Stimulated activated CD4-positive, alpha-beta T cell treated with anti-CD3 and anti-CD28 coated beads, Interleukin-1b, Interleukin-23, amount 100 ng/mL, for 4 hours (primary cell): ENCODE data around the gene ARCN1.
"Not testable (repeated sequence)": the region's sequence is repeated elsewhere in the genome, so short reads cannot be mapped to it uniquely, and the experiment has no call there.

Experiments
- DNase-seq, 2 donors: peaks; one replicate each; pipeline ENCODE4 v3.0.0-alpha.2; 2020; ENCODE audit warnings: low read depth in 2 of 2

Gene ARCN1

DNA sequence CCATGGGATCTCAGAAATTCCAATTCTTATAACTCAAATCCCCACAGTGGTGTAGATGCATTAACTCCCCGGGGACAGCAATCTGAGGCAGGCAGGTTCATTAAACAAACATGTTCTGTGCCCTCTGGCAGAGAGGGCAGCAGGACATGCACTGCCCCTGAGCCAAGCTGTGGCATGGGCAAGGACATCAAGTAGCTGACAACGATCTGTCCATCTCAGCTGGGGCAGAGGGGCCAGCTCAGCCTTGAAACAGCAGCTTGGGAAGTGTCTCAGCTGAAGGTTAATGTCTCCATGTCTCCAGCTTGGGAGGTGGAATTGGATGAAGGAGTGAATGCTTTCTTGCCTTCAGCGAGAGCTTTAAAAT lies 27.6 kb upstream of the ARCN1 start:
- DNase-seq: no peak

DNA sequence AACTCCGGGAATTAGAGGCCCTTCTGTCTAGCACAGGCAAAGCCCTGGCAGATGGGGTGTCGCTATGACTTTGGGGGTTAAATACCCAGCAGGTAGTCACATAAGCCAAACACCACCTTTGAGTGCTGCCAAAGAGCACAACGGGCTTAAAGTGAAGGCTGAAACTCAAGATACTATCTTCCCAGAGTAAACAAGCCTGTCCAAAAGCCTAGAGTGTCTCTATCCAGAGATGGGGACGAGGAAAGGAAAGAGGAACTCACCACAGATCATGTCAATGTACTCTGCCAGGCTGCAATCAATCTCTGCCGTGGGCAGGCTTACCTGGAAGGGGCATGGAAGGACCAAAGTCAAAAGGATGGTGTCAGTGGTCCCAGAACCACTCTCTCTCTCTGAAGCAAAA lies 26.7 kb upstream of the ARCN1 start:
- no peak for DNase-seq

DNA sequence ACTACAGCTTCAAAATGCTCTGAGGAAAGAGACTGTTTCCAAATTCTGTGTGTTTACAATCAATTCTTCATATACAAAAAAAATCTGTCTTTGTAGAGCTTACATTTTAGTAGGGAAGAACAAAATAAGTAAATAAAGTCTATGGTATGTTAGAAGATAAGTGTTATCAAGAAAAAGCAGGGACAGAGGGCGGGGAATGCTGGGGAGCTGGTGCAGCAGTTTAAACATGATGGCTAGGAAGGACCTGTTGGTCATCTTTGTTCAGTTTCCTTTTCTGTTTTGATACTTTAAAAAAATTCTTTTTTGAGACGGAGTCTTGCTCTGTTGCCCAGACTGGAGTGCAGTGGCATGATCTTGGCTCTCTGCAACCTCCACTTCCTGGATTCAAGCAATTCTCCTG lies 25.1 kb upstream of the ARCN1 start:
- no peak for DNase-seq

DNA sequence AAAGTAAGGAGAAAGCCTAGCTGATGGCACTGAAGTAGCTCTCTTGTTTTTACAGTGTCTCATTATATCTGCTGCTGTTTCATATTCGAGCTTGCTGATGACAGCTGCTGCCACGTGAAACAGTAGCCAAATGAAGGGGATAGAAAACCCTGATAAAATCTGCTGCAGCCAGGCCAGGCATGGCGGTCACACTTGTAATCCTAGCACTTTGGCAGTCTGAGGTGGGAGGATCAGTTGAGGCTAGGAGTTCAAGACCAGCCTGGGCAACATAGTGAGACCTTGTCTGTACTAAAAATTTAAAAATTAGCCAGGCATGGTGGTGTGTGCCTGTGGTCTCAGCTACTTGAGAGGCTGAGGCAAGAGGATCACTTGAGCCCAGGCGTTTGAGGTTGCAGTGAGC lies 19.9 kb upstream of the ARCN1 start:
- no peak for DNase-seq

DNA sequence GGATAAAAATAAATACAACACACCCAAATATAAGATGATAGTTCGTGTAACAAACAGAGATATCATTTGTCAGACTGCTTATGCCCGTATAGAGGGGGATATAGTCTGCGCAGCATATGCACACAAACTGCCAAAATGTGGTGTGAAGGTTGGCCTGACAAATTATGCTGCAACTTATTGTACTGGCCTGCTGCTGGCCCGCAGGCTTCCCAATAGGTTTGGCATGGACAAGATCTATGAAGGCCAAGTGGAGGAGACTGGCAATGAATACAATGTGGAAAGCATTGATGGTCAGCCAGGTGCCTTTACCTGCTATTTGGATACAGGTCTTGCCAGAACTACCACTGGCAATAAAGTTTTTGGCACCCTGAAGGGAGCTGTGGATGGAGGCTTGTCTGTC lies 11.4 kb upstream of the ARCN1 start:
- no peak for DNase-seq

DNA sequence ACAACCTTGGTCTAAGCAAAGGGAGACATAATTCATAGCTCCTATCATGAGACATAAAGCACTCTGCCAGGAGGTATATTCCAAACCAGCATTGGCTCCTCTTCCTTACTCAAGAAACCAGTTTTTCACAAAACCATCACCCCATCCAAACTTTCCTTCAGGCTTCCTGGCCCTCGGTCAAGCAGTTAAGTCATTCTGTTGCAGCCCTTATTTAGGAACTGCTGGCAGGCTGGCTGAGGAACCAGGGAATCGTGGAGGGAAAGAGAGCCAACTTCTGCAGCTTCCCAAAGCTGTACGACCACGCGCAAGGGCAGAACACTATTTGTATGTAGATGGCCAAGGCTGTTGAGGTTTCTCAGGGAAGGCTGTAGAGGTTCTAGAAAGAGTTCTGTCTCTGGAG lies 7.2 kb upstream of the ARCN1 start:
- DNase-seq: no peak

DNA sequence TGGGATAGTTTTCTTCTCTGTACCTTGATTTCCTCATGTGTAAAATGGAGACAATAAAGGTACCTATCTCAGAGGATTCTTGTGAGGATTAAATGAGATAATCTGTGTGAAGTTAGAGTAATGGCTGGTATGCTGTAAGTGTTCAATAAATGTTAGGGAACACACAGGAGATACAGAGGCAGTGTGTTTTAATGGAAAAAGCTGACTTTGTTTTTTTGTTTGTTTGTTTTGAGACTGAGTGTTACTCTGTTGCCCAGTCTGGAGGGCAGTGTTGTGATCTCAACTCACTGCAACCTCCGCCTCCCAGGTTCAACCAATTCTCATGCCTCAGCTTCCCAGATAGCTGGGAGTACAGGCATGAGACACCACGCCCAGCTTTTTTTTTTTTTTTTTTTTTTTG lies 2.5 kb upstream of the ARCN1 start:
- DNase-seq: no peak

DNA sequence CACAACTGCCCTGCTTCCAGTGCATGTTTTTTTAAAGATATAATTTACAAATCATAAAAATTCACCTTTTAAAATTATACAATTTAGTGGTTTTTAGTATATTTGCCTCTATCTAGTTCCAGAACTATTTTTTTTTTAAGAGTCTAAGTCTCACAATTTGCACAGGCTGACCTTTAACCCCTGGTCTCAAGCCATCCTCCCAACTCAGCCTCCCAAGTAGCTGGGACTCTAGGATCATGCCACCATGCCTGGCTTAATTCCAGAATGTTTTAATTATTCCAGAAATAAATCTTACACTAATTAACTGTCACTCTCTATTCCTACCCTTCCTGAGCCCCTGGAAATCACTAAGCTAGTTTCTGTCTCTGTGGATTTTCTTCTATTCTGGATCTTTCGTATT lies 1.4 kb upstream of the ARCN1 start:
- DNase-seq: no peak

DNA sequence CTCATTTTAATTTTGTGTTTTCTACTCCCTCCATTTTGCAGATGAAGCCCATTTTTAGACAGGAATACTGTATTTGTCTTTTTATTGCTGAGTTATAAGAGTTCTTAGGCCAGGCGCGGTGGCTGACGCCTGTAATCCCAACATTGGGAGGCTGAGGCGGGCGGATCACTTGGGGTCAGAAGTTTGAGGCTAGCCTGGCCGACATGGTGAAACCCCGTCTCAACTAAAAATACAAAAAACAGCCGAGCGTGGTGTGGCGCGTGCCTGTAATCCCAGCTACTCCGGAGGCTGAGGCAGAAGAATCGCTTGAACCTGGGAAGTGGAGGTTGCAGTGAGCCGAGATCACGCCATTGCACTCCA lies 528 bp upstream of the ARCN1 start:
- DNase-seq: not testable (repeated sequence)

DNA sequence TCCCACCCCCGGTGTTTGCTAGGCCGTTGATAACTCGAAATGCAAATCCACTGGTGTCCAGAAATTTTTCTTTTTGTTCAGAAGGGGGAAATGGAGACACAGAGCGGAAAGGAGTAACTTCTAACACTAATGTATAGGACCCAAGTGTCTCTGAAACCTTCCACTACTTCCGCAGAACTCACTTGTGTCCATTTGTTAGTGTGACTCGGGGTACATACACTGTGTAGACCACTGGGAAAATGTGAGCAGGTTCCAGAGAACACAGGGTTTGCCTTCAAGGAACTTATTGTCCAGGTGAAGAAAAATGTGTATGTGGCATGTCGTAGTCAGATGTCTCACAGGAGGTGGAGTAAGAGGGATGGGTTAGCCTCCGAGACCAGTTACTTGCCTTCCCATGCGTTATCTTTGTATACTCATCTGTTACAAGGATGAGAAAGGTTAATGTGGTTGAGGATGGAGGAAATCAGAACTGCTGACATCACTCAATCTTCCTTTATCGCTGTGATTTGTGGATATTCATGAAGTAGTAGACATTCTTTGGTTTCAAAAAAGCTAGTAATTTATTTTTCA lies 857 bp downstream of the ARCN1 start:
- DNase-seq: no peak

DNA sequence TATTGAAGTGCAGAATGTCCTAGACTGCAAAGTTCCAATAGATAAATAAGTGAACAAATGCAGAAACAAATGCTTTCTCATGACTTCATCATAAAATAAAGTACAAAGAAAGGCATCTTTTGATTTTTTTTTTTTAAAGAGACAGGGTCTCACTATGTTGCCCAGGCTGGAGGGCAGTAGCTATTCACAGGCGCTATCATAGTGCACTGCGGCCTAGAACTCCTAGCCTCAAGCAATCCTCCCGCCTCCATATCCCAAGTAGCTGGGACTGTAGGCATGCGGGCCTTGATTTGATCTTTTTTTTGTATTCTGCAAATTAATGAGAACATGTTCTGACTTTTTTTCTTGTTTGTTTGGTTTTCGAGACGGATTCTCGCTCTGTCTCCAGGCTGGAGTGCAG lies 2.4 kb downstream of the ARCN1 start:
- no peak for DNase-seq

DNA sequence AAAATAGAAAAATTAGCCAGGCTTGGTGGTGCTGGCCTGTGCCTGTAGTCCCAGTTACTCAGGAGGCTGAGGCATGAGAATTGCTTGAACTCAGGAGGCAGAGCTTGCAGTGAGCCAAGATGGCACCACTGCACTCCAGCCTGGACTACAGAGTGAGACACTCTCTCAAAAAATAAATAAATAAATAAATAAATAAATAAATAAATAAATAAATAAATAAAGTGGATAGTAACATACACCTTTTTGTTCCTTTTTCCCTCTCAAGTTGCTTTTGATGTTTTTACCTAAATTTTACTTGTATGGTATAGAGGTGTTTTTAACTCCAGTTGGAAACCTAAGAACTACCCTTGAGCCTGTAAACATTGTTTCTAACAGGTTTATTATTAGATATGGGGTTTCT lies 5.8 kb downstream of the ARCN1 start:
- not testable (repeated sequence) for DNase-seq

DNA sequence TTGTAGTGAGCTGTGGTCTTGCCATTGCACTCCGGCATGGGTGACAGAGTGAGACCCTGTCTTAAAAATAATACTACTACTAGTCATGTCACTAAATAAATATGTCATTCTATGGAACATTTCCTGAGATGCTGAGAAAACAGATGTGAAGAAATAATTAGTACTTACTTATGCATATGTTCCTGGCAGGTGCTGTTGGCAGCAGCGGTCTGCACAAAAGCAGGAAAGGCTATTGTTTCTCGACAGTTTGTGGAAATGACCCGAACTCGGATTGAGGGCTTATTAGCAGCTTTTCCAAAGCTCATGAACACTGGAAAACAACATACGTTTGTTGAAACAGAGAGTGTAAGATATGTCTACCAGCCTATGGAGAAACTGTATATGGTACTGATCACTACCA lies 8.8 kb downstream of the ARCN1 start:
- DNase-seq: no peak

DNA sequence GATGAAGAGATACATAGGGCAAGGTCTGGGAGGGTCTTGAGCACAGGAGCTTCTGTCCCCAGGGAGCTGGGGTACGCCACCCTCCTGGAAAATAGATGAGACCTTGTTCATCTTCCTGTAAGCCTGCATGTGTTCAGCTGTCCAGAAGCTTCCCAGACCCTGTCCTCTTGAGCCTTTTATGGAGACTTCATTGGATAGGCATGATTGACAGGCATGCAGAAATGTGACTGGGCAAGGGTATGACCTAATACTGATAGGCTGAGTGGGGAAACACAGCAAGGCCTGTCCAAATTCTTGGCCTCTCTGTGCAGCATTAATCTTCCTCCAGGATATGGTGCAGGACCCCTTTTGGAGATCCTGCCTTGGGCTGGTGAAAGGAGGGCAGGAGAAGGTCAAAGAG lies 15.7 kb downstream of the ARCN1 start:
- DNase-seq: no peak

DNA sequence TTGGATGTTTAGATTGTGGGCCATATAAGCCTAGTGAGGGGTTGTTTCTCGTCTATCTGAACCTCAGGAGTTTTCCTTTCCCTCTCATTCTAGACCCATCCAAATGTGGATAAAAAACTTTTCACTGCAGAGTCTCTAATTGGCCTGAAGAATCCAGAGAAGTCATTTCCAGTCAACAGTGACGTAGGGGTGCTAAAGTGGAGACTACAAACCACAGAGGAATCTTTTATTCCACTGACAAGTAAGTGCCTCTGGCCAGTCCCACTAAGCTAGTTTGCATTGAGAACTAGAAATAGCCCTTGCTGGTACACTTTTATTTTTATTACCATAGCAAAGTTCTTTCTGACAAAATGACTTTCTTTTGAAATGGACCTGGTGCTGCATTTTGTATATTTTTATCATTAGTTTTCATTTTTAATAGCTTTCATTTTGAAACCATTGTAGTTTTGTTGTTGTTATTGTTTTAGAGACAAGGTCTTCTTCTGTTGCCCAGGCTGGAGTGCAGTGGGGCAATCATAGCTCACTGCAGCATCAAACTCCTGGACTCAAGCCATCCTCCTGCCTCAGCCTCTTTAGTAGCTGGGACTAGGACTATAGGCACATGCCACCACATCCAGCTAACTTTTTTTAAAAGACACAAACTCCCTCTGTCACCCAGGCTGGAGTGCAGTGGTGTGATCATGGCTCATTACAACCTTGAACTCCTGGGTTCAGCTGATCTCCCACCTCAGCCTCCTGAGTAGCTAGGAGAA lies 20.6 kb downstream of the ARCN1 start:
- DNase-seq: no peak

DNA sequence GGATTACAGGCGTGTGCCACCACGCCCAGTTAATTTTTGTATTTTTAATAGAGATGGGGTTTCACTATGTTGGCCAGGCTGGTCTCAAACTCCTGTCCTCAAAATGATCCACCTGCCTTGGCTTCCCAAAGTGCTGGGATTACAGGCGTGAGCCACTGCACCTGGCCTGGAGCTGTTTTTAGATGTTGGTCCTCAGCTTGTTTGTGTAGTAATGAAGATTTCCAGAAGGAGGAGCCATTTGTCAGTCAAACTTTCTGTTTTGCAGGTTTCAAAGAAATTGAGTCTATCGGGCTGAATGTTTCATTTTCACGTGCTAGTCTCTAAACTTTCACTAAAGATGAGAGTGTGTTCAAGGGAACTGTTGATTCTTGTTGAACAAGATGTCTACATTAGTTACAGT lies 22.8 kb downstream of the ARCN1 start:
- DNase-seq: not testable (repeated sequence)

DNA sequence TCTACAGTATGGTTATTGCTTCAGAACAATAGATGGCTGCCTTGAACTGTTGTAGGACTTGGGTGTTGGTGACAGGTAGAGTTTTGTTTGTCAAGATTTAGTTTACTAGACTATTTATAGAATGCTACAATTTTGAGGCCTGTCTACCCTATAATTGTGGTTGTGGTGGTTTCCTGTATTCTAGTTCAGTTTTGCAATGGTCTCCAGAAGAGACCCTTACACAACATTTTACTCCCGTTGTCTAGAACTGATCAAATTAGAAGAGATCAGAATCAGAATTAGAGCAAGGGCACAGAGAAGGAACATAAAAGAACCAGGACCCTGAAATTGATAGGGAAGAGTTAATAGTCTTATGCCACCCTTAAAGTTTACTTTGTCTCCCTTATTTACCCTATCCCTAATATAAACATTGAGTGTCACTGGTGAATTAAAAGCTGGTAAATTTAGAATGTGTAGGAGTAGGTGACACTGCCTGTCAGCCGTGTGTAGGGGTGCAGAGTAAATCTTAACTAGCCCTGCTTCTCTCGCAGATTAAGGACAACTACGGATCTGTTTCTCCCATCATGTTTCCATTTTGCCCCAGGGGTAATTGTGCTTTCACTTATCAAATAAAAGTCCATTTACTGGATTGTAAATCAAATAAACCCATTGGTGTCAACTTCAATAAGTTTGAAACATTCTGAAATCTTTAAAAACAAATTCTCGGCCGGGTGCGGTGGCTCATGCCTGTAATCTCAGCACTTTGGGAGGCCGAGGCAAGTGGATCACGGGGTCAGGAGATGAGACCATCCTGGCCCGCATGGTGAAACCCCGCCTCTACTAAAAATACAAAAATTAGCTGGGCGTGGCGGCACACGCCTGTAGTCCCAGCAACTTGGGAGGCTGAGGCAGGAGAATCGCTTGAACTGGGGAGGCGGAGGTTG lies 24.3 kb downstream of the ARCN1 start:
- no peak for DNase-seq

DNA sequence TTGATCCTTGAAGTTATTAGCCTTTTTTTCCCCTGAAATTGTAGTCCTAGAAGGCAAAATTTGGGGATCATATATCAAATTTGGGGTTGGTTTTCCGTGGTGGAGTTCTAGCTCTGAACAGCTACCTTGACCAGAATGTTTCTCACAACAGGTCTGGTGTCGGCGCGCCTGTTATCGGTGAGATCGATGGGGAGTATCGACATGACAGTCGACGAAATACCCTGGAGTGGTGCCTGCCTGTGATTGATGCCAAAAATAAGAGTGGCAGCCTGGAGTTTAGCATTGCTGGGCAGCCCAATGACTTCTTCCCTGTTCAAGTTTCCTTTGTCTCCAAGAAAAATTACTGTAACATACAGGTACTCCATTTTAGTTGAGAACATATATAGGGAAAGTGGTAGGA lies 25.3 kb downstream of the ARCN1 start:
- DNase-seq: no peak

DNA sequence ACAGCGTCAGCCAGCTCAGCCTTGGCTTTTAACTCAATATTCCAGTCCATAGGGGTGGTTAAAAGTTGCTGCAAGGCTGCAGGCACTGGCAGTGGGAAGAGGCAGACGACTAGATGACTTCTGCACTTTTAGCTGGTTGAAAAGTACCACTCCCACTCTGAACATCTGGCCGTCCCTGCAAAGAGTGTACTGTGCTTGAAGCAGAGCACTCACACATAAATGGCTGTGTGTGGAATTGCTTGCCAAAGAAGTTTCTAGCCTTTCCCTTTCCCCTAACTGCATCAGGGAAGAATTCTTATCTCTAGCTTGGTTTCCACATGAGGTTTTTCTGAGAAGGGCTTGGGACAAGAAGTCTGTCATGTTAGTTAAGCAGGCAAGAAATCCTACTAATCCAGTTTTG lies 30.1 kb downstream of the ARCN1 start:
- DNase-seq: no peak

DNA sequence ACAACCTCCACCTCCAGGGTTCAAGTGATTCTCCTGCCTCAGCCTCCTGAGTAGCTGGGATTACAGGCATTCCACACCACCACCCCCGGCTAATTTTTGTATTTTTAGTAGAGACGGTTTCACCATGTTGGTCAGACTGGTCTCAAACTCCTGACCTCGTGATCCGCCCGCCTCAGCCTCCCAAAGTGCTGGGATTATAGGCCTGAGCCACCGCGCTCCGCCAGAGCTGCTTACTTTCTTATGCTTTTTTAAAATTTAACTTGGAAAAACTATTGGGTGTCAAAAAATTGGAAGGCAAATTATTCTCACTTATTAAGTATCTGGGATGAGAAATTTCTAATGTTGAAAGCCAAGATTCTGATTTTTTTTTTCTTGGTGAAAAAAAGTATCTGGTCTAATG lies 31.5 kb downstream of the ARCN1 start:
- DNase-seq: not testable (repeated sequence)

DNA sequence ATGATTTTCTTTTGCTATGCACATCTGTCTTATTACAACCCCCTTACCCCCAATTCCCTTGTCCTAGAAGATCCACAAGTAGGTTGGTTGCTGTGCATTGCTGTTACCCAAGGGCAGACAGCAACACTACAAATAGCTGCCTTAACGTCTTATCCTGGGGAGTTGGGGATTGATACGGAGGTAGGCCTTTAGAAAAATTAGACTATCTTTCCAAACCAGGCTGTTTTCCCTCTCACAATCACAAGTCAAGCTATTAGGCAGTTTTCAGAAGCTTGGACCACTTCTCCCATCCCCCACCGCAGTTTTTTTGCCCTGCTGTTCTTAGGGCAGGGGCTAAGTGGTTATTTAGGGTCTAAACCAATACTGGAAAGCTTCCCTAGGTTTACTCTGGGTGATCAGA lies 32.4 kb downstream of the ARCN1 start:
- DNase-seq: no peak

DNA sequence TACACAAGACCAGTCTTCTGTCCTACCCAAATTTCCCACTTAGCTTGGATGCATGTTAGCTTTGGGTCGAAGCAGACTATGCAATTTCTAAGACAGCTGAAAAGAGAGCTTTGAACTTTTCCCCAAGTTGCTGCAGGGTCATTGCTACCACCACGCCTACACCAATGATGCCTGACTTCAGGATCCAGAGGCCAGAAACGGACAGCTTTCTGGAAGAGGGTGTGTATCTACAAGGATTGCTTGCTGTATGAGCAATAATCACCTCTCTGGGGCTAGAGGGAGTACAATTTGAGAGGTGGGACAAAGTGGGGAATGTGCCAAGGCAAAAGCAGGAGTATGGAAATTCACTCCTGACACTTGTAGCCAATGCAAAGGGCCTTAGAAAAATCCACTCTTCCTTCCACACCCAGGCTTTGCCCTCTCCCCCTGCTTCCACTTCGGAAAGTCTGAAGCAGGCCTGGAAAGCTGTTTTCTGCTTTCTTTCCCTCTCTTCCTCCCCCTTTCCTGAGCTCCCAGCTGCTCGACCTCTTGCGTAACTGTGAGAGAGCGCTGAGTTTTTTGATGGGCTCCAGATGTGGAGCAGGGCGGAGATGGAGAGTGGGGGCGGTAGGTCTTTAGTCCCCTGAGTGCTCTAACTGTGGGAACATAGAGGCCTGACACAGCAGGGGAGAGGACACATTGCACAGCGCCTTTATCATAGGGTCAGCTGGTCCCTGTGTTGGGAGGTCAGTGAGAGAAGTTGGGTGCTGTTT lies 33.1 kb downstream of the ARCN1 start:
- DNase-seq: no peak
